Transverse colon (tissue), 3 donors: ENCODE measurements around the gene TBC1D12.

ENCODE experiments used
- EP300 ChIP-seq: sonication (generic); formaldehyde crosslinking; IDR thresholded peaks from one replicate; pipeline ENCODE4 v1.6.1; 2017; ENCODE audit warnings: antibody characterized with exemption, low read depth
- POLR2A ChIP-seq: fragments of 450-650 bp; IDR thresholded peaks from one replicate; pipeline ENCODE4 v1.6.1; 2016; ENCODE audit warnings: antibody characterized with exemption, mild to moderate bottlenecking, moderate library complexity
- TF ChIP-seq, protein P1 (sequence below), 5 experiments: fragments of 200-600 bp in 3 of 5; fragments of 450-650 bp in 2 of 5; sonication (generic) in 3 of 5; IDR thresholded peaks; 1 replicate in 2 of 5; 2 replicates in 3 of 5; pipeline ENCODE4 v1.5.1; 2016 to 2017; ENCODE audit warnings: antibody characterized with exemption in 5 of 5, inconsistent platforms in 3 of 5, mild to moderate bottlenecking in 2 of 5, moderate library complexity in 1 of 5

DNA sequence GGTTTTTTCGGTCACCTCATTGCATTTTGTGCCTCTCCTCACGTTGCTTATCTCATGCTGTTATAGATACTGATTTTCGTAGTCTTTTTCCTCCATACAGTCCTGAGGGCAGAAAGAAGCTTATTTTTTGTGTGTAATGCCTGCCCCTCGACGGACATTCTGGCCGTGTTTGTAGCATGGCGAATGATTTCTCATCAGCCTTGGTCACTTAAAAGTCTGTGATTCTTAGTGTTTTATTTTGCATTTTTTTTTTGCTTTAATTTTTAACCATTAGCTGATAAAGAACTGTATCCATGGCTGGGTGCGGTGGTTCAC lies 39.1 kb upstream of the TBC1D12 start:
- TF ChIP-seq, protein P1, sequence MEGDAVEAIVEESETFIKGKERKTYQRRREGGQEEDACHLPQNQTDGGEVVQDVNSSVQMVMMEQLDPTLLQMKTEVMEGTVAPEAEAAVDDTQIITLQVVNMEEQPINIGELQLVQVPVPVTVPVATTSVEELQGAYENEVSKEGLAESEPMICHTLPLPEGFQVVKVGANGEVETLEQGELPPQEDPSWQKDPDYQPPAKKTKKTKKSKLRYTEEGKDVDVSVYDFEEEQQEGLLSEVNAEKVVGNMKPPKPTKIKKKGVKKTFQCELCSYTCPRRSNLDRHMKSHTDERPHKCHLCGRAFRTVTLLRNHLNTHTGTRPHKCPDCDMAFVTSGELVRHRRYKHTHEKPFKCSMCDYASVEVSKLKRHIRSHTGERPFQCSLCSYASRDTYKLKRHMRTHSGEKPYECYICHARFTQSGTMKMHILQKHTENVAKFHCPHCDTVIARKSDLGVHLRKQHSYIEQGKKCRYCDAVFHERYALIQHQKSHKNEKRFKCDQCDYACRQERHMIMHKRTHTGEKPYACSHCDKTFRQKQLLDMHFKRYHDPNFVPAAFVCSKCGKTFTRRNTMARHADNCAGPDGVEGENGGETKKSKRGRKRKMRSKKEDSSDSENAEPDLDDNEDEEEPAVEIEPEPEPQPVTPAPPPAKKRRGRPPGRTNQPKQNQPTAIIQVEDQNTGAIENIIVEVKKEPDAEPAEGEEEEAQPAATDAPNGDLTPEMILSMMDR (IDR thresholded peaks at IDR 0.05): peak in 3 of 5 experiments; percentile 5 to 15 (median 6)
- no peak for TF ChIP-seq POLR2A
- no peak for TF ChIP-seq EP300
